Cardiac fibroblast (primary cell): ENCODE measurements around the gene CHPF2.

ENCODE experiments used
- DNase-seq, 2 donors: peaks; one replicate each; pipeline versions ENCODE4 v3.0.0 to v3.0.0-alpha.2; 2010; ENCODE audit warnings: low read depth in 2 of 2
- H3K4me3 ChIP-seq, 2 donors: replicated peaks in 1 of 2; 1 replicate in 1 of 2; 2 replicates in 1 of 2; pipeline ENCODE4 v1.5.1; 2011; ENCODE audit warnings: low read depth in 2 of 2, low read length in 2 of 2, mild to moderate bottlenecking in 2 of 2, moderate library complexity in 1 of 2
- CTCF ChIP-seq: IDR thresholded peaks from one replicate; pipeline ENCODE4 v1.5.1; 2011; ENCODE audit warnings: low read depth, mild to moderate bottlenecking, low read length, inconsistent platforms

The CHPF2 gene

GRCh38 chr7:151238190-151238810 is 6.0 kb downstream of the CHPF2 start:
- no peak for TF ChIP-seq CTCF

GRCh38 chr7:151238924-151239836 is 6.9 kb downstream of the CHPF2 start:
- no peak overlapping the region for H3K4me3 ChIP-seq
- DNase-seq = no peak
- no peak for TF ChIP-seq CTCF

More at GRCh38 chr7:151238190-151238810, 6.0 kb downstream of the CHPF2 start:
- H3K4me3 ChIP-seq = no peak overlapping the region
- no peak for DNase-seq

- H3K4me3 ChIP-seq = no peak overlapping the region
- DNase-seq = no peak
- no peak for TF ChIP-seq CTCF
Observed at GRCh38 chr7:151239837-151240459, 7.7 kb downstream of the CHPF2 start.

- no peak overlapping the region for H3K4me3 ChIP-seq
- no peak for DNase-seq
- TF ChIP-seq CTCF = no peak
Observed at GRCh38 chr7:151240536-151240935, 8.3 kb downstream of the CHPF2 start.

- no peak overlapping the region for H3K4me3 ChIP-seq
- DNase-seq = no peak
- no peak for TF ChIP-seq CTCF
Observed at GRCh38 chr7:151240942-151241754, 8.9 kb downstream of the CHPF2 start.

- no peak overlapping the region for H3K4me3 ChIP-seq
- no peak for DNase-seq
- no peak for TF ChIP-seq CTCF
Observed at GRCh38 chr7:151241755-151242096, 9.4 kb downstream of the CHPF2 start.
